HG03460 (cell line): ENCODE data around the gene MDK.

ENCODE experiments used
- ATAC-seq: cut with Tn5 transposase; IDR thresholded peaks from one replicate; pipeline ENCODE4 v1.9.1; 2021; ENCODE audit not compliant: unreplicated experiment

Gene MDK

GRCh38 chr11:46393231-46393616 is 11.8 kb downstream of the MDK start:
- no peak for ATAC-seq

- no peak for ATAC-seq
Measured at GRCh38 chr11:46393759-46394158, 12.3 kb downstream of the MDK start.

- no peak for ATAC-seq
Measured at GRCh38 chr11:46397526-46397925, 16.1 kb downstream of the MDK start.

GRCh38 chr11:46402957-46403902 is 21.8 kb downstream of the MDK start:
- no peak for ATAC-seq

GRCh38 chr11:46404476-46405017 is 23.1 kb downstream of the MDK start:
- no peak for ATAC-seq

GRCh38 chr11:46407635-46408034 is 26.2 kb downstream of the MDK start:
- no peak for ATAC-seq

GRCh38 chr11:46408407-46408986 is 27.0 kb downstream of the MDK start:
- ATAC-seq, result no peak

GRCh38 chr11:46410021-46410420 is 28.6 kb downstream of the MDK start:
- no peak for ATAC-seq

- no peak for ATAC-seq
Measured at GRCh38 chr11:46413760-46414465, 32.4 kb downstream of the MDK start.

GRCh38 chr11:46414466-46414796 is 33.0 kb downstream of the MDK start:
- ATAC-seq, result no peak

GRCh38 chr11:46414879-46415278 is 33.4 kb downstream of the MDK start:
- no peak for ATAC-seq

GRCh38 chr11:46417711-46418110 is 36.2 kb downstream of the MDK start:
- ATAC-seq, result no peak

- no peak for ATAC-seq
Measured at GRCh38 chr11:46418751-46419150, 37.3 kb downstream of the MDK start.

- no peak for ATAC-seq
Measured at GRCh38 chr11:46420513-46420912, 39.0 kb downstream of the MDK start.

GRCh38 chr11:46421257-46421880 is 39.9 kb downstream of the MDK start:
- no peak for ATAC-seq

GRCh38 chr11:46422588-46422987 is 41.1 kb downstream of the MDK start:
- ATAC-seq, result no peak

GRCh38 chr11:46426233-46426991 is 44.9 kb downstream of the MDK start:
- ATAC-seq, result no peak

- no peak for ATAC-seq
Measured at GRCh38 chr11:46427364-46427763, 45.9 kb downstream of the MDK start.

GRCh38 chr11:46429717-46430116 is 48.2 kb downstream of the MDK start:
- no peak for ATAC-seq

GRCh38 chr11:46431211-46431610 is 49.7 kb downstream of the MDK start:
- ATAC-seq, result no peak
